ENCODE data around the gene STARD8.
"Not testable (repeated sequence)": the region's sequence is repeated elsewhere in the genome, so short reads cannot be mapped to it uniquely, and the experiment has no call there.

The STARD8 gene

DNA sequence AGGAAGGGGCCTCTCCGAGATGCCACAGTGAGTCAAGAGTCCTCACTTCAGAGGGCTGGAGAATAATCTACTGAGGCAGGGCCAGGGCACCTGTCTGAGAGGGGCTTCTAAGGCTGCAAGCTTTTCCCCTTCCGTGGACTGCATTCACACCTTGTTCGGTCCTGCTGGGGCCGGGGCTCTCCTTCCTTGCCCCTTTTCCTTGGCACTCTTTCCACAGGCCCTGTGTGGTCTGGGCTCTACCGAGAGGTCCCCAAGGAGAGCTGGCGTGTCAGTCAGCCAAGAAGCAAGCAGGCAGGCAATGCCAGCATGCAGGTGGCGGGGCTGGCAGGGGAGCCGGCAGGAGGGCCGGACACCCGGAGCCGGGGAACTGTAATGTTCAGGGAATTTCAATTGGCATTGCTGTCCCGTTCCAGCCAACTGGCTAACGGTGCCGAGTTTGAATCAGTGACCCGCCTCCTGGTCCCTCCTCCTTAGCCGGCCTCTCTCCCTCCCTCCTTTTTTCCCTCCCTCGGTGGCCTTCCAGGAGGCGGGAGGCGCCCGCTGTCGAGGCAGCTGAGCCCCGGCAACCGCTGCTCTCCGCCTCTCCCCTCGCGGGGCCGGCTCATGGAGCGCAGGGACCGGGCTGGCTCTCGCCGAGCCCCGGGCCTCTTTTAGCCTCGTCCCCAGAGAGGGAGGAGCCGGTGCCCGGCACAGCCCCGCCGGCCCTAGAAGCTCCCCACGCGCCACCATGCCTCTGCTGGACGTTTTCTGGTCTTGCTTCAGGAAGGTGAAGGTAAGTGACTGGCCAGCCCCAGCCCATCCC, at the start of gene STARD8:
TSS of gene STARD8 (plus strand) at position 511 of the 802 bp plus-strand sequence. CDS start at position 728, 217 bp downstream.
- peak; percentile 17 for DNase-seq

DNA sequence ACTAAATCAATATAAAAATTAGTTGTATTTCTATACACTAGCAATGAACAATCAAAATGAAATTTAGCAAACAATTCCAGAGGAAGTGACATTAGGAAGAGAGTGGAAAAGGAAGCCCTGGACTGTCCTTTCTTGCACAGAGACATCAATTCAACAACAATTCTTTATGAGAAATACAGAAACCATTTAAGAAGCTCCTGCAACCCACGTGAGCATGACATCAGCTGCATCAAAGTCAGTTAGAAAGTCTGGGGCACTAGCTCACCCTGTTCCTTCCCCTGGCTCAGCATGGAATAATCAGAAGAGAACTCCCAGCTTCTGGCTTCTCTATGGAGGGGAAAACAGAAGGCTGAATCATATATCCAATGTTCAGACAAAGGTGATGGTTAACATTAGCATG, 48.6 kb upstream of the STARD8 start:
- DNase-seq: no peak

DNA sequence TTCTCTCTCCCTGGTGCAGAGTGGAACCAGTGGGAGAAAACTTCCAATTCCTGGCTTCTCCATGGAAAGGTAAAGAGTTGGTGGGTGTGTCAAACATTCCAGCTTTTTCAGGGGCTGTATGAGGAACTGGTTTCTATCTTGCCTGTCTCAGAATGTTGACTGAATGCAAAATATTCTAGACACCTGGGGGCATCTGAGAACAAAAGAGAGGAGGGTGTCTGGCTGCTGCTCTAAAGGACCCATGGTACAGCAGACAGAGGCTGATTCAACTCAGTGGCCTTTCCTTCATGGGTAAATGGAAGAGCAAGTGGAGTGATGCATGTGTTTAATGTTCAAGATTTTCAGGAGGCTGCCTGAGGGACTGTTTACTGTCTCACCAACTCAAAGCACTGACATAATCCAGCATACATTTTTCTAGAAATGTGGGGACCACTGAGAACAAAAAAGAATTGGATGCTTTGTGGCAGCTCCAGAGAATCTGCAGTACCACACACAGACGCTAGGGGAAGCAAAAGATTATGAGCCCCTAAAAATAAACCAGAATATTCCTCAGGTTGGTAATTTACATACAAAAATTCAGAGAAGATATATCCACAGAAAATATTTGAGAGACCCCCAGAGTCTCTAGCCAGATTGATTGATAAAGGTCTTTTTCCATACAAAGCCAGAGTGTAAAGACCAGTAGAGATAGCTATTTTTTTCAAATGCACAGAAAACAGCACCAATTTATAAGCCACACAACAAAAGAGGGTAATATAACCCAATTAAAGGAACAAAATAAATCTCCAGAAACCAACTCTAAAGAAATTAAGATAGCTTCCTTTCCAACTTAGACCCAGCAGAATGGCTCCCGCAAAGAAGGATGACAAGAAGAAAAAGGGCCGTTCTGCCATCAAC, 48.0 kb upstream of the STARD8 start:
- DNase-seq: peak; percentile 0

DNA sequence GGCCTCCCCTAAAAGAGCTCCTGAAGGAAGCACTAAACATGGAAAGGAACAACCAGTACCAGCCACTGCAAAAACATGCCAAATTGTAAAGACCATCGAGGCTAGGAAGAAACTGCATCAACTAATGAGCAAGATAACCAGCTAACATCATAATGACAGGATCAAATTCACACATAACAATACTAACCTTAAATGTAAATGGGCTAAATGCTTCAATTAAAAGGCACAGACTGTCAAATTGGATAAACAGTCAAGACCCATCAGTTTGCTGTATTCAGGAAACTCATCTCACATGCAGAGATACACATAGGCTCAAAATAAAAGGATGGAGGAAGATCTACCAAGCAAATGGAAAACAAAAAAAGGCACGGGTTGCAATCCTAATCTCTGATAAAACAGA, 43.2 kb upstream of the STARD8 start:
- not testable (repeated sequence) for DNase-seq

- DNase-seq: not testable (repeated sequence)
Observed at GRCh38 chrX:68614733-68615132, 32.7 kb upstream of the STARD8 start.

DNA sequence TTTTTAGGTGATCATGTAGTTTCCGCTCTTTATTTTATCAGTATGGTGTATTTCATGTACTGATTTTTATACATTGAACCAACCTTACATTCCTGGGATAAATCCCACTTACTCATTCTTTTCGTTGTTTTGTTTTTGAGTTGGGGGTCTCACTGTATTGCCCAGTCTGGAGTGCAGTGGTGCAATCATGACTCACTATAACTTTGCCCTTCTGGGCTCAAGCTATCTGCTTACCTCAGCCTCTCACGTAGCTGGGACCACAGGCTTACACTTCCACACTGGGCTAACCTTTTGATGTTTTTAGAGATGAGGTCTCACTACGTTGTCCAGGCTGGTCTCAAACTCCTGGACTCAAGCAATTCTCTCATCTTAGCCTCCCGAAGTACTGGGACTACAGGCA, 19.5 kb upstream of the STARD8 start:
- DNase-seq: no peak

DNA sequence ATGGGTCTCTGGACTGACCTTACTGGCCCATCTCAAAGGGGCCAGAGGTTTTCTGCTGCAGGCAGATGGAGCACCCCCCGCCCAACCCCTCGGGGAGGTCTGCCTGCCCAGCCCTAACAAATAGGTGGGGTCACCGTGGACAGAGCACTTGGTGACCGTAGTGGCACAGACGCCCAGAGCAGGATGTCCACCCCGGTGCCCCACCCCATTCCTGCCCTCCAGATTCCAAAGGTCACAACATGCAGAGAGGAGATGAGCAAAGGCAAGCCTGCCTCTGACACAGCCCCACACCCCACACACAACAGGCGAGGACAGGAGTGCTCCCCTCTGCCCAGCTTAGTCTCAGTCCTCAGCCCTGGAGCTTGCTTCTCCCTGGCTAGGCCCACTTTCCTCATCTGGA, 17.5 kb upstream of the STARD8 start:
- not testable (repeated sequence) for DNase-seq

- no peak for DNase-seq
Observed at GRCh38 chrX:68631336-68631735, 16.1 kb upstream of the STARD8 start.

DNA sequence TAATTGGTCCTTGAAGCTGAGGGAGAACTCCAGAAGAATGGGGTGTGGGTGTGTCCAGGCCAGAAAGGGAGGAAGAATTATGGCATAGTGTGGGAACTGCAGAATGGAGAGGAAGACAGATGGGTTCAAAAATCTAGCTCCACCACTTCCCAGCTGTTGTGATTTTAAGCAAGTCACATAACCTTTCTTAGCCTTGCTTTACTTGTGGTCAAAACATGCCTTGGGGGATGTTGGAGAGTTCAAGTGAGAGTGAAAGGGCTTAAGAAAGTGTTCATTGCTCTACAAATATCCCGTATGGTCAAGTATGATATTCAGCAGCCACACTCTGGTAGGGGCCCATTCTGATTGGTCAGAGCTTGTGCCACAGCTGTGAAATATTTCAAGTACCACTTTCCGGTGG, 15.0 kb upstream of the STARD8 start:
- DNase-seq: no peak

- DNase-seq: no peak
Observed at GRCh38 chrX:68633981-68634380, 13.5 kb upstream of the STARD8 start.

GRCh38 chrX:68634649-68635227, 12.7 kb upstream of the STARD8 start:
- DNase-seq: no peak

DNA sequence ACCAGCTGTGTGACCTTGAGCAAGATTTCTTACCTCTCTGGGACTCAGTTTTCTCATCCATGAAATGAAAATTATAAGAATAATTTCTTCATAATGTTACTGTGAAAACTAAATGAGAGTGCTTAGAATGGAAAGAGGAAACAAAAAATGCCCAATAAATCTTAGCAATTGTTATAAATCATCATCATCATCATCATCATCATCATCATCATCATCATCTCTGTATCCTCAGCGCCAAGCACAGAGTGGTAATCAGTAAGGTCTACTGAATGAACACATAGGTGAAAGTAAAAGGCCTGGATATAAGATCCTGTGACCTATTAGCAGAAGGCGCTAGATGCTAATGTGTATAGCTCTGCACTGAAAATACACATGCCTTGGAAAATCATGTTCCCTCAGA, 6.8 kb upstream of the STARD8 start:
- DNase-seq: no peak

DNA sequence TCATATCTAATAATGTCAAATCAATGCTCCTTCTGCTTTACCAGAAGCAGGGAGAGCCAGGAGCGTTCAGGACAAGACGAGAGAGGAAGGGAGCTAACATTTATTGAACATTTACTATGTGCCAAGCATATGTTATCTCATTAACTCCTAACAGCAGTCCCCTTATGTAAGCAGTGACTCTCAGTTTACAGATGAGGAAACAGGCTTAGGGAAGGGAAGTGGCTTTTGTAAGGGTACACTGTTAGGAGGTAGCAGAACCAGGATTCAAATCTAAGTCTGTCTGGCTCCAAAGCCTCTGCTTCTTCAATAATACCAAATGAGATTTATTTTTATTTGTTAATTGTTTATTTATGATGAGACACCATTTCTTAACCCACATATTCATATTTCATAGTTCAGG, 2.6 kb upstream of the STARD8 start:
- no peak for DNase-seq

- DNase-seq: no peak
Observed at GRCh38 chrX:68646421-68646820, 1.0 kb upstream of the STARD8 start.

DNA sequence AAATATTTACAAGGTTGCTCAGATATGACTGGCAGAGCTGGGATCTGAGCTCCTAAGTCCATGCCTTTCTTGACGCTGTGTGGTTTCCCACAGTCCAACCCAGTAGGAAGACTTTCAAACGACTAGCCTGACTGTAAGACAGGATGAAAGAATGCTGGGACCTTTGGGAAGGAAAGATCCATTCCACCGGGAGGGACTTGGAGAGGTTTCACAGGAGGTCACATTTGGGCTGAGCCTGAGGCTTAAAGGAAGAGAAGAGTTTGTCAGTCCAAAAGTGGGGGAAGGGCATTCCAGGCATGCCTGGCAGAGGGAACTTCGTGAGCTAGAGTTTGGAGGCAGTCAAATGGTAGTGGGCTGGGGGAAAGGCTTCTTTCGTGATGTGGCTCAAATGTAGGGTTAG, 1.5 kb downstream of the STARD8 start:
- no peak for DNase-seq

- peak; percentile 16 for DNase-seq
Observed at GRCh38 chrX:68650491-68650890, 3.0 kb downstream of the STARD8 start.

DNA sequence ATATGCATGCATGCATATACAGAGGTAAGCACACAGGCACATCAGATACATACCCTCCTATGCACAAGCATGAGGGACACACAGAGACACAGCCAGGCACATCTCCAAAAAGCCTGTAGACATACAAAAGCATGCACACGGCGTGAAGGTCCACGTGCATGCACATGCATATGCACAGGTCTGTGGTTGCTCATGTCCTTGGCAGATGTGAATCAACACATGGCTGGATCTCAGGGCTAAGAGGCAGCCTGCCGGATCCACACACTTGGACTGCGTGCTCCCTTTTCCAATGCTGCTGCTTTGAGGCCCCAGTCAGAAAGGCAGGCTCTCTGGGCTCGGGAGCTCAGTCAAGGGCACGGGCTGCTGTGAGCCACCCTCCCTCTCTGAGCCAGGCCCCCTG, 3.6 kb downstream of the STARD8 start:
- DNase-seq: no peak

DNA sequence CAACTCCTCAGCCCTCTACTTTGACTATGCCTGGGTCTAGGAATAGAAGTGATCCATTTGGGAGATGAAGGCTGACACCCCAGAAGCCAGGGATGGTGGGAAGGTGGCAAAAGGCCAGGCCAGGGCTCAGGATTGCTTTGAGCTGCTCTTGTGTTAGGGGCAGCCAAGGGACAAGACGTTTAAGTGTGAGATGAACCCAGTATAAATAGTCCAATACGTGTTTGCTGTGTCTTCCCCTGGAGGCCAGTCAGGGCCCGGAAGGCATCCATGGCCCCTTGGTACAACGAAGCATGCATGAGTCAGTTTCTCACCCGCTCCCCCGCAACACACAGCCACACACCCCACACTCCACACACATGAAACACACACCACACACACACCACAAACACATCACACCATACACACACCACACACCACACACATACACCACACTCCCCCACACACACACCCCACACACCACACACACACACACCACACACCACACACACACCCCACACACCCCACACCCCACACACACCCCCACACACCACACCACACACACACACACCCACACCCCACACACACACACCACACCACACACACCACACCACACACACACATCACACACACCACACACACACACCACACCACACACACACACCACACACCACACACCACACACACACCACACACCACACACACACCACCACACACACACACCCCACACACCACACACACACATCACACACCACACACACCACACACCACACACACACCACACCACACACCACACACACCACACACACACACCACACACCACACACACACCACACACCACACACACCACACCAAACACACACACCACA, 5.1 kb downstream of the STARD8 start:
- no peak for DNase-seq

GRCh38 chrX:68654693-68655092, 7.2 kb downstream of the STARD8 start:
- no peak for DNase-seq

GRCh38 chrX:68656473-68656872, 9.0 kb downstream of the STARD8 start:
- not testable (repeated sequence) for DNase-seq

- no peak for DNase-seq
Observed at GRCh38 chrX:68658530-68658929, 11.1 kb downstream of the STARD8 start.

DNA sequence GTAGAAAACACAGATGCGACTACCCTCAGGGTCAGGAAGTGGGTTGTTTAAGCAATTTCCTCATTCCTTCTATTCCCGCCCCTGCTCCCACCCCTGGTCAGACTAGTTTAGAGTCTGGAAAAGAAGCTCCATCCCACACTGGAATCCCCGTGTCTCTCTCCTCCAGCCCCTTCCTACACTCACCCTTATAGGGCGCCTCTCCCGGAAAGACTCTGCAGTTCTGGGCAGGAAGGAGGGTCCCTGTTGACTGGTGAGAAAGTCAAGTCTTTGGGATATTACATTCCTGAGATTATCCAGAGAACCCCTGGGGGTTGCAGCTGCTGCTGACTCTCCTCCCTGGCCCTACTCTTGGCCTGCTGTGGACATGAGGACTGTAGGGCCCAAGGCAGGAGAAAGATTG, 11.9 kb downstream of the STARD8 start:
- no peak for DNase-seq

- DNase-seq: no peak
Observed at GRCh38 chrX:68659786-68660185, 12.3 kb downstream of the STARD8 start.
